ENCODE results near the gene KAZN.

DNA sequence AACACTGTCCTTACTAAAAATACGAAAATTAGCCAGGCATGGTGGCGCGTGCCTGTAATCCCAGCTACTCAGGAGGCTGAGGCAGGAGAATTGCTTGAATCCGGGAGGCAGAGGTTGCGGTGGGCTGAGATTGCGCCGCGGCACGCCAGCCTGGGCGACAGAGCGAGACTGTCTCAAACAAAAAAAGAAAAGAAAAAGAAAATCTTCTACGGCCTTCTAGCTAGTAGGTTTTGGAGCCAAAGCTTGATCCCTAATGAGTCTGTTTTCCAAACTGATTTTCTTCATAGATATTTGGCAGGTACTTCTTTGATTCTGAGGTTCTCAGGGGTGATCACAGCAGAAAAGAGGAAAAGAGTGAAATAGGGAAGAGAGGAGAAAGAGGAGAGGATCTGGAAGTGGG, 372.7 kb downstream of the KAZN start:
- TF ChIP-seq EZH2 (IDR thresholded peaks at IDR 0.05; ENCODE audit: low read depth, low read length, severe bottlenecking), result no peak
- TF ChIP-seq CREB1 (IDR thresholded peaks at IDR 0.05), result no peak
- no peak for TF ChIP-seq RXRA (IDR thresholded peaks at IDR 0.05; ENCODE audit: insufficient read depth, low read depth, low read length)
- no peak for TF ChIP-seq POLR2A (IDR thresholded peaks at IDR 0.05; ENCODE audit: control extremely low read depth in 1 of 2, low read depth in 2 of 2, low read length in 2 of 2)
- TF ChIP-seq CBX5 (IDR thresholded peaks at IDR 0.05; ENCODE audit: low read depth, low read length), result no peak
- TF ChIP-seq, protein P1, sequence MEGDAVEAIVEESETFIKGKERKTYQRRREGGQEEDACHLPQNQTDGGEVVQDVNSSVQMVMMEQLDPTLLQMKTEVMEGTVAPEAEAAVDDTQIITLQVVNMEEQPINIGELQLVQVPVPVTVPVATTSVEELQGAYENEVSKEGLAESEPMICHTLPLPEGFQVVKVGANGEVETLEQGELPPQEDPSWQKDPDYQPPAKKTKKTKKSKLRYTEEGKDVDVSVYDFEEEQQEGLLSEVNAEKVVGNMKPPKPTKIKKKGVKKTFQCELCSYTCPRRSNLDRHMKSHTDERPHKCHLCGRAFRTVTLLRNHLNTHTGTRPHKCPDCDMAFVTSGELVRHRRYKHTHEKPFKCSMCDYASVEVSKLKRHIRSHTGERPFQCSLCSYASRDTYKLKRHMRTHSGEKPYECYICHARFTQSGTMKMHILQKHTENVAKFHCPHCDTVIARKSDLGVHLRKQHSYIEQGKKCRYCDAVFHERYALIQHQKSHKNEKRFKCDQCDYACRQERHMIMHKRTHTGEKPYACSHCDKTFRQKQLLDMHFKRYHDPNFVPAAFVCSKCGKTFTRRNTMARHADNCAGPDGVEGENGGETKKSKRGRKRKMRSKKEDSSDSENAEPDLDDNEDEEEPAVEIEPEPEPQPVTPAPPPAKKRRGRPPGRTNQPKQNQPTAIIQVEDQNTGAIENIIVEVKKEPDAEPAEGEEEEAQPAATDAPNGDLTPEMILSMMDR (IDR thresholded peaks at IDR 0.05; ENCODE audit: control extremely low read depth in 1 of 3, insufficient read depth in 1 of 3, low read depth in 1 of 3, low read length in 3 of 3), result no peak
- TF ChIP-seq USF2 (IDR thresholded peaks at IDR 0.05; ENCODE audit: low read length), result no peak
- TF ChIP-seq KDM5A (IDR thresholded peaks at IDR 0.05; ENCODE audit: low read length), result no peak
- no peak for TF ChIP-seq GABPA (IDR thresholded peaks at IDR 0.05; ENCODE audit: borderline replicate concordance, insufficient read depth, low read length)
- no peak for TF ChIP-seq CBX8 (IDR thresholded peaks at IDR 0.05; ENCODE audit: borderline replicate concordance, low read depth, low read length)
- TF ChIP-seq TAF1 (IDR thresholded peaks at IDR 0.05; ENCODE audit: low read depth, low read length), result no peak
- TF ChIP-seq SRF (IDR thresholded peaks at IDR 0.05; ENCODE audit: low read depth, low read length), result no peak
